Muscle of leg (tissue), 11 donors: ENCODE data around the gene FADS3. TPM values are rescaled to one million over a fixed set of nuclear protein-coding genes. Genes with fewer than 3 reads are reported as not detected.
A peak's percentile ranks its signal among the peaks of the same experiment; 100 is the strongest.

Experiments
- DNase-seq: peaks from one replicate; pipeline ENCODE4 v3.0.0; 2013
- H3K27ac ChIP-seq: one replicate; pipeline ENCODE4 v1.5.1; 2013; ENCODE audit warnings: mild to moderate bottlenecking, low read length, control low read depth
- H3K27me3 ChIP-seq: one replicate; pipeline ENCODE4 v1.6.1; 2013; ENCODE audit warnings: low read length; ENCODE audit not compliant: control insufficient read depth, insufficient read depth
- H3K36me3 ChIP-seq: one replicate; pipeline ENCODE4 v1.6.1; 2013; ENCODE audit warnings: low read length; ENCODE audit not compliant: control insufficient read depth, insufficient read depth
- H3K4me1 ChIP-seq: one replicate; pipeline ENCODE4 v1.6.1; 2013; ENCODE audit warnings: low read length; ENCODE audit not compliant: control insufficient read depth, insufficient read depth
- H3K4me3 ChIP-seq: one replicate; pipeline ENCODE4 v1.5.1; 2013; ENCODE audit warnings: low read length, control low read depth
- H3K9me3 ChIP-seq: replicated peaks from 2 replicates; pipeline ENCODE4 v1.6.1; 2013; ENCODE audit warnings: low read depth, low read length; ENCODE audit not compliant: control insufficient read depth
- WGBS: methylation state at CpG from one replicate; pipeline ENCODE4 v1.1.5; 2013; ENCODE audit warnings: missing lambda C conversion rate; ENCODE audit not compliant: insufficient coverage; 5-methylcytosine and 5-hydroxymethylcytosine counted together
- polyA plus RNA-seq, 8 donors: library from polyadenylated mRNA; unstranded; fragments of 120-200 nt; gene quantifications; one replicate each; pipeline versions ENCODE4 v1.2.1 to v1.2.3, GENCODE V29; 2013; ENCODE audit warnings: inconsistent platforms in 1 of 8, low replicate concordance in 1 of 8; ENCODE audit not compliant: insufficient read length in 8 of 8, insufficient read depth in 1 of 8
- total RNA-seq: library from RNA; stranded (reverse); fragments of 120-200 nt; gene quantifications from one replicate; pipeline ENCODE4 v1.2.4, GENCODE V29; 2013

Gene FADS3
- total and polyA plus RNA-seq, 9 donors = 30.5 to 43.7 (median 39.4) TPM

DNA sequence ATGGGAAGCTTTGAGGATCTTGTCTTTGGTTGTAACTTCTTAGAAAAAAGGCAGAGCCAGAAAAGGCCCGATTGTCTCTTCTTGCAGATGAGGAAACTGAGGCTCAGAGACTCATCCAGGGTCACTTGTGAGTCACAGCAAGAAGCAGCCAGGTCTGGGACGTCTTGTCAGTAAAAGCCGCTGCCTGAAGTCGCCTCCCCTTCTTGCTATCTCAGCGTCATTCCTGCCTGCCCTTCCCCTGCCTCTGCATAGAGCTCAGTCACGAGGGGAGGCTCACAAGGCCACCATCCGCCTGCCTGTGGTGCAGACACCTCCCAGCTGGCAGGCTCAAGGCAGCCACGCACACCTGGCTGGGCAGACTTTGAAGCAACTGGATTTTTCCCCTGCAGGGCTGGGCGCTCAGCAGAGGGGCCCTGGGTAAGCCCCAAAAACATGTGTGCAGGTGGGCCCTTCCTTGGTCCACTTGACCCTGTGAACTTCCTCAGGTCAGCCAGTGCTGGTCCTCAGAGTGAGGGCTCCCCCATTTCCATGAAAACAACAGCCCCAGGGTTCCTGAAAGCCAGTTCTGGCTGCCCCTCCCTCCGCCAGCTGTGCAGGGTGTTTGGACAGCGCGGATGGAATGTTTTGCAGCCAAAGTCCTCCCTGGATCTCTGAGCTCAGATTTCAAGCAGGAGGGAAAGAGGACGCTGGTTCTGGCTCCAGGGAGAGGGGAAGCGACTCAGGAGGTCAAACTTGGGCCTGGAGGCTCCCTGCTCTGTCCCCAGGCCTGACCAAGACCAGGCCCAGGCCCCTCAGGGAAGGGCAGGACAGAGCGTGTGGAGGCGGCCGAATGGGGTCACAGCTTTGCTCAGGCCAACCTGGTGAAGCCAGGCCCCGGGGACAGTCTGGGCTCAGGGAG, 32.1 kb upstream of the FADS3 start:
- Histone ChIP-seq H3K27me3 (no peaks in the 10 kb centered on the region), H3K4me3 (no peak overlapping the region), H3K9me3 (no peaks in the 10 kb centered on the region), H3K36me3 (no peaks in the 10 kb centered on the region), H3K27ac (peak overlapping the region; percentile 99), H3K4me1 (peaks cover 69% of the 10 kb centered on the region)
- peak; percentile 98 for DNase-seq
- WGBS = 3% methylated on average over 15 of the region's 18 CpGs

DNA sequence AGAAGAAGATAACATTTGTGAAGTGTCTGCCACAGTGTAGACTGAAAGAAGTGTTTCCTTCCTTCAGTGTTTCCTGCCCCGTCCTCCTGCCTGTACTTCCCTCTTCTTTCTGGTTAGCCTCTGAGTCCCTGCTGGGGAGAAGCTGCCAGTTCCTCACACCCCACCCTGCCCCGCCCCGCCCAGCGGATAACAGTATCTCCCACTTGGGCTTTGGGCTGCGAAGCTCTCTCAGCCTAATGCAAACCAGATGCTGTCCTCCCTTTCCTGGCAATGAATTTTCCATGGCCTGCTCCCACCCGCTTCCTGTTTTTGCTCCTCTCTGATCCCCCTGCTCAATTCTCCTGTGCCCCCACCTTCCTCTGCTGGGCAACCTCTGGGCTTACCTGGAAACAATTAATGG, 31.2 kb upstream of the FADS3 start:
- peaks cover 78% of the 10 kb centered on the region for H3K4me1 ChIP-seq
- H3K9me3 ChIP-seq = no peaks in the 10 kb centered on the region
- no peaks in the 10 kb centered on the region for H3K36me3 ChIP-seq
- H3K27me3 ChIP-seq = no peaks in the 10 kb centered on the region
- H3K4me3 ChIP-seq = no peak overlapping the region
- DNase-seq = peak; percentile 98
- 2% methylated on average over 5 of the region's 6 CpGs for WGBS
- peak overlapping the region; percentile 99 for H3K27ac ChIP-seq

DNA sequence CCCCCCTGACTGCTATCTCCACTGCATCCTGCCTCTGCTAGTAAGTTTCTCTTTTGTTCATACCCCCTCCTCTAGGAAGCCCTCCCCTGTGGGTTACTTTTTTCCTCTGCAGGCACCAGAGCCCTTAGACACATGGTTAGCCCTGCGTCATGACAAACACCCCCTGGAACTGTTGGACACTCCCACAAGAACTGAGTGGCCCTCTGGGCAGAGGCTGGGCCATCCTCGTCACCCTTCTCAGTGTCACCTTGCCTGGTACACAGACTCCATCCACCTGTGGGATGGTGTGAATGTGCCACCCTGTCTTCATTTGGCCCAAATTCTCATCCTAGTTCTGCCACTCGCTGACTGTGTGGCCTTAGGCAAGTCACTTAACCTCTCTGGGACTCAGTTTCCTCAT, 30.1 kb upstream of the FADS3 start:
- peak overlapping the region; percentile 99 for H3K27ac ChIP-seq
- H3K36me3 ChIP-seq = no peaks in the 10 kb centered on the region
- peaks cover 83% of the 10 kb centered on the region for H3K4me1 ChIP-seq
- H3K4me3 ChIP-seq = no peak overlapping the region
- no peaks in the 10 kb centered on the region for H3K9me3 ChIP-seq
- H3K27me3 ChIP-seq = no peaks in the 10 kb centered on the region
- no CpG with 5 or more reads among the region's 3 CpGs for WGBS
- DNase-seq = peak; percentile 3

DNA sequence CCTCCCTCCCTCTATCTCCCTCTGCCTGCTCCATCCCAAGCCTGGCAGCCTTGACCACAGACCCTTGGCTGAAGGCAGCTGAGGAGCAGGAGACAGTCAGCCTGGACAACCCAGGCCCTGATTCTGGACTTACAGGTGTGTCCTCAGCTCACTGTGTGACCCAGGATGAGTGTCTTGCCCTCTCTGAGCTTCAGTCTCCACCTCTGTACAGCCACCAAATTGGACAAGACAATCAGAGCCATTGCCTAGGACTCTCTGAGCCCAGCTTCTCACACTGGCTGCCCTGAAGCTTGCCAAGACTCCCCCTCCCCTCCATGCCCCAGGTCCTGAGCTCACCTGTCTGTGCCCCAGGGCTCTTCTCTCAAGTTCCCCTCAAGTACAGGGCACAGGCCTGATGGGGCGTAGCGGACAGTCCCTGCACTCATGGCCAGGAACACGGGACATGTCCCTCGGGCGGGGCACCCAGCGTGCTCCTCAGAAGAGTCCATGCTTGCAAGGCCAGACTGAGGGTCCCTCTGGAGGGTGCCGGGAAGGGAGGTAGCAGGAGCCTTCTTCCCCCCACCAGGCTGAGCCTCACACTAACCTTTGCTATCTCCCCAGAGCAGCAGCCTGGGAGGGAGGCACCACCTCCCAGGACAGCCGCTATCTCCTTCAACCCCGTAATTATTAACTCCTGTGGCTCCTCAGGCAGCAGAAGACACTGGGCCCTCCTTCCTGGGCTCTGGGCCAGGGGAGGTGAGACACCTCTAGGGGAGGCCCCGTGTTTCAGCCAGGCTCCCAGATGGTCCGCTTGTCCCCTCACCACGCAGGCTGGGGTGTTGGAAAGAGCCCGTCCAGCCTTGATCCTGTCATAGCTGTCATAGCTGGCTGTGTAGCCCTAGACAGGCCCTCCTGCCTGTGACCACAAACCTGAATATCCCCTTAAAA, 28.6 kb upstream of the FADS3 start:
- Histone ChIP-seq H3K36me3 (no peaks in the 10 kb centered on the region), H3K27me3 (no peaks in the 10 kb centered on the region), H3K4me3 (no peak overlapping the region), H3K9me3 (no peaks in the 10 kb centered on the region), H3K4me1 (peaks cover 79% of the 10 kb centered on the region), H3K27ac (peak overlapping the region; percentile 85)
- 54% methylated on average over 7 of the region's 13 CpGs for WGBS
- peak; percentile 17 for DNase-seq

DNA sequence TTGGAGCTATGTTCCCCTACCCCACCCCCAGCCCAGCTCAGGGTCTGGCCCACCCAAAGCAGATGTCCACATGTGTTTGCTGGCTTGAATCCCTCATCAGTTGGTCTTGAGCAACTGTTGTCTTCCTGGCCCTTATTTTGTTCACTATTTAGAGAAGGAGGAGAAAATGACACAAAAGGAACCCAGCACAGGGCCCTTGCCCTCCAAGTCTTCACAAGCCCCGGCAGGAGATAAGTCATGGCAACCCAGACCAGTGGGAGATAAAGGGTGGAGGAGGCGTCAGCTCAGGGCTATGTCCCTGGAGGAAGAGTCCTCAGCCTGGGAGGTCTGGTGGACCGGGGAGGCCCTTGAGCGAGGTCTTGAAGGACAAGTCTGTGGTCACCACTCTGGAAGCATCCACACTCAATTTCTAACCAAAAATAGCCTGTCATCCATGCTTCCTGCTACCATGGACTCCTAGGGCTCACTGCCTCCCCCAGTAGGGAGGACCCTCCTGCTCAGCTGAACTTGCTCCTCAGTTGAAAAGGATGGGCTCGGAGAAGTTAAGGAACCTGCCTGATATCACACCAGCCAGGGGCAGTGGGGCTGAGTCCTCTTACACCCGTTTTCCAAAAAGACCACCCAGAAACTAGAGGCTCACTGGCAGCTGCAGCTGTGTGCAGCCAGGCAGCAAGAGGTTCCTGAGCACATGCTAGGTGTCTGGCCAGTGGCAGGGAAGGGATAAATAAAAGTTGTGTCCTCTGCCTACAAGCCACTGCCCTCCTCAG, 27.8 kb upstream of the FADS3 start:
- peaks cover 74% of the 10 kb centered on the region for H3K4me1 ChIP-seq
- no peak overlapping the region for H3K4me3 ChIP-seq
- no peaks in the 10 kb centered on the region for H3K9me3 ChIP-seq
- 70% methylated on average over 2 of the region's 6 CpGs for WGBS
- H3K27ac ChIP-seq = peak overlapping the region; percentile 85
- H3K27me3 ChIP-seq = no peaks in the 10 kb centered on the region
- H3K36me3 ChIP-seq = no peaks in the 10 kb centered on the region
- peak; percentile 75 for DNase-seq

DNA sequence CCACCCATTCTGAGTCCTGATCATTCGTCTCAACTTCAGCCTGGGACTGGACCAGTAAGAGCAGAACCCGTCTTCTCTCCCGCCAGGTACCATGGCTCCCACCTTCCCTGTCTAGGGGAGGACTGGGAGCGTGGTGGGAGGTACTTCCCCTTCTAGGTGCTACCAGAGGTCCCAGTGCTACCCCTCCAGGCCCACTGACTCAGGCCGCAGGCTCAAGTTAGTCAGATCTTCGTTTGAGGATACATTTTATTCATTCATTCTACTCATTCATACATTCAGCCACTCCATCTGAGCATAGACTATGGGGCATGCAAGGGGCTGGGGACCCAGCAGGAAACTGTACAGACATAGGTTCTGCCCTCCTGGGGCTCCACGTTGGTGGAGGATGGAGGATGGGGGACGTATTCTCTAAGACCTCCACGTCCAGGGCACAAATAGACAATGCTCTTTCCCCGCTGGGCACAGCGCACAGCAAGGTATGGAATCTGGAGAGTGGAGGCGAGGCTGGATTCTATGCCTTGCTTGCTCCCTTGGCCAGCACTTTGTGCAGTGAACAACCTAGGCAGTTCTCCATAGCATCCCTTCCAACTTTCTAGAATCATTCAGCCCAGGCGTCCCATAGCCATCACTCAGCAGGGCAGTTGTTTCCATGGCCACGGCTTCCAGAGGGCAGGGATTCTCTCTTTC, 27.0 kb upstream of the FADS3 start:
- H3K4me3 ChIP-seq = peak overlapping the region; percentile 64
- no peaks in the 10 kb centered on the region for H3K9me3 ChIP-seq
- WGBS = 84% methylated on average over 8 of the region's 14 CpGs
- no peak for DNase-seq
- H3K27me3 ChIP-seq = no peaks in the 10 kb centered on the region
- H3K36me3 ChIP-seq = peaks cover 2% of the 10 kb centered on the region
- H3K4me1 ChIP-seq = peaks cover 67% of the 10 kb centered on the region
- H3K27ac ChIP-seq = peak overlapping the region; percentile 85

DNA sequence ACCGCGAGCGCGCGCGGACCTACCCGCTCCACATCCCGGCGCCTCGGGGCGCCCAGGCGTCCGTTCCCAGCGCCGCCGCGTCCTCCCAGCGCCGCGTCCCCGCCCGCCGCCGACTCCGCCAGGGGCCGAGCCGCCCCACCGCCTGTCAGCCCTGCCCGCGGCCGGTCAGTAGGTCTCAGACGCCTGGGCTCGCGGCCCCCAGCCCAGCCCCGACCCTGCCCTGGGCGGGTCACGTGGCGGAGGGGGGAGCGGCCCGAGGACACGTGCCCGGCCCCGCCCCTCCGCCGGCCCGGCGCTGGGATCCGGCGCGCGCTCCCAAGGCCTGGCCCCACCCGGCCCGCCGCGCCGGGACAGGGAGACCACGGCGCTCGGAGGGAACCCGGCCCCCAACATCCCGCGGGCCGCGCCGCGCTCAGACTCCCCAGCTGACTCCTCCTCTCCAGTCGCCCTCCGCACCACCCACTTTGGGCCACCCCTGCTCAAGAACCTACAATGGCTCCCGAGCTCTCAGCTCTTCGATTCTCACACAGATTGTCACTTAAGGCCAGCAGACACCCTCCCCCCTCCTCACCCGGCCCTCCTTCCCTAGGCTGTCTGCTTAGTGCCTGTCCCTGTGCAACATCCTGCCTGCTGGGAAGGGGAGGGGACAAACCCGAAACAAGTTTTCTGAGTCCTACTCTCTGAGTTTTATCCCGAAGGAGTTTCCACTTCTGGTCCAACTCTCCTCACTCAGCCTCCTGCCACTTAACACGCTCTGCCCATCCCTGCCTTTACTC, 26.2 kb upstream of the FADS3 start, which contains the start of gene RAB3IL1:
RAB3IL1 (minus strand) TSS at position 233 of the 776 bp plus-strand sequence; CDS start at position 34, 199 bp downstream.
- WGBS = 2% methylated on average over 74 of the region's 74 CpGs
- Histone ChIP-seq H3K27me3 (no peaks in the 10 kb centered on the region), H3K36me3 (peaks cover 2% of the 10 kb centered on the region), H3K9me3 (no peaks in the 10 kb centered on the region), H3K4me3 (peak within 1 kb of the TSS; percentile 64), H3K4me1 (peaks cover 67% of the 10 kb centered on the region), H3K27ac (peak within 1 kb of the TSS; percentile 85)
- peak; percentile 91 for DNase-seq

DNA sequence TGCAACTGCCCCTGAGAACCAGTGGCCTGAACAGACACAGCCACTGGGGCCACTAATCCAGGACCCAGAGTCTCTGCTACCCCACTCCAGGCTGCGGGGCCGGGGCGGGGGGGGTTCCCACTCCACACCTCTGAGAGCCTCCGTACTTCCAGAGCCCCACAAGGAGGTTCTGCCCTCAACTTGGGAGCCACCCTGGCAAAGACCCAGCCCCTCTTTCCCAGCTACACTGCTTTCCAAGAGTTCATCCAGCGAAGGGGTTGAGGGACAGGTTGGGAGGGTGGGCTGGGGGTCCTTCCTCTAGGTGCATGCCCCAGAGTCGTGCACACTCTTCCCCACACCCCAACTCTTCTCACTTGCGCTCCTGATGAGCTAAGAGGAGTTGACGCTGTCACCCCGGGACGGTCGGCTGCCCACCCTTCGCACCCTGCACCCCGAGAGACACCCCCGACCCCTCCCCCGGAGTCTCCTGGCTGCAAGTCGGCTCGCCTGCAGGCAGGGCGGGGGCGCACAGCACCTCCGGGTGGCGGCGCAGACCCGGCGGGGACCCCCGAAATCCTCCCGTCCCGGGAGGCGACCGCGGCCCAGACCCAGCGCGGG, 25.5 kb upstream of the FADS3 start:
- WGBS = under 1% methylated on average over 24 of the region's 32 CpGs
- Histone ChIP-seq H3K36me3 (peaks cover 3% of the 10 kb centered on the region), H3K9me3 (no peaks in the 10 kb centered on the region), H3K4me1 (peaks cover 67% of the 10 kb centered on the region), H3K27me3 (no peaks in the 10 kb centered on the region), H3K27ac (peak overlapping the region; percentile 35), H3K4me3 (peak overlapping the region; percentile 64)
- DNase-seq = peak; percentile 36
